WTC11 (cell line): ENCODE measurements around the gene CUL2.

Experiments used
- CREM ChIP-seq: sonication (generic); formaldehyde crosslinking; IDR thresholded peaks from 2 replicates; pipeline ENCODE4 v1.8.1; 2022; ENCODE audit warnings: mild to moderate bottlenecking, missing genetic modification reagents, moderate library complexity
- GTF2I ChIP-seq: fragments of 250-450 bp; sonication (Bioruptor Pico); conservative IDR thresholded peaks from 2 replicates; pipeline ENCODE4 v1.4.0; 2021; ENCODE audit warnings: mild to moderate bottlenecking
- NFYB ChIP-seq: sonication (generic); formaldehyde crosslinking; conservative IDR thresholded peaks from 2 replicates; pipeline ENCODE4 v1.8.0; 2022; ENCODE audit warnings: low read depth, missing genetic modification reagents
- NR2C2 ChIP-seq: sonication (generic); formaldehyde crosslinking; IDR thresholded peaks from 2 replicates; pipeline ENCODE4 v1.8.0; 2022; ENCODE audit warnings: mild to moderate bottlenecking, missing genetic modification reagents
- TCF7 ChIP-seq: sonication (generic); formaldehyde crosslinking; IDR thresholded peaks from 2 replicates; pipeline ENCODE4 v1.8.0; 2022; ENCODE audit warnings: mild to moderate bottlenecking, low read depth, missing genetic modification reagents, moderate library complexity
- TF ChIP-seq, protein P1 (sequence below): sonication (generic); formaldehyde crosslinking; IDR thresholded peaks from 2 replicates; pipeline ENCODE4 v1.8.0; 2022; ENCODE audit warnings: mild to moderate bottlenecking, missing genetic modification reagents
- TF ChIP-seq, protein P2 (sequence below): sonication (generic); formaldehyde crosslinking; IDR thresholded peaks from 2 replicates; pipeline ENCODE4 v1.8.0; 2022; ENCODE audit warnings: mild to moderate bottlenecking, missing genetic modification reagents
- TF ChIP-seq, protein P3 (sequence below): fragments of 200-600 bp; IDR thresholded peaks from 2 replicates; pipeline ENCODE4 v1.8.0; 2022; ENCODE audit warnings: antibody characterized with exemption
- TF ChIP-seq, protein P4 (sequence below): fragments of 250-450 bp; sonication (Bioruptor Pico); conservative IDR thresholded peaks from 2 replicates; pipeline ENCODE4 v1.9.0; 2021; ENCODE audit warnings: mild to moderate bottlenecking
- TF ChIP-seq, protein P5 (sequence below): sonication (generic); formaldehyde crosslinking; IDR thresholded peaks from 2 replicates; pipeline ENCODE4 v1.8.1; 2023; ENCODE audit warnings: mild to moderate bottlenecking, missing genetic modification reagents
- TF ChIP-seq, protein P6 (sequence below): sonication (generic); formaldehyde crosslinking; IDR thresholded peaks from 2 replicates; pipeline ENCODE4 v1.8.1; 2023; ENCODE audit warnings: mild to moderate bottlenecking, missing genetic modification reagents, moderate library complexity

DNA sequence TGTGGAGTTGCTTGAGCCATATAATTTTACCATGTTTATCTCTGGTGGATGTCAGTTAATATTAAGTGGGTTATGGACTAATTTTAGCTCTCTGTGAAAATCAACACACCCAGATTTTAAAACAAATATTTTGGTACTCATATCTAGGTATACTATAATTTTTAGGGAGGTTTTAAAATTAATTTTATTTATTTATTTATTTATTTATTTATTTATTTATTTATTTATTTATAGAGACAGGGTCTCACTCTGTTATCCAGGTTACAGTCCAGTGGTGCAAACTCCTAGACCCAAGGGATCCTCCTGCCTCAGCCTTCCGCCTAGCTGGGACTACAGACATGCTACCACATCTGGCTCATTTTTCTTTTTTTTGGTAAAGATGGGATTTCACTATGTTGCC is 29.2 kb upstream of the CUL2 start:
- TF ChIP-seq, protein P1, sequence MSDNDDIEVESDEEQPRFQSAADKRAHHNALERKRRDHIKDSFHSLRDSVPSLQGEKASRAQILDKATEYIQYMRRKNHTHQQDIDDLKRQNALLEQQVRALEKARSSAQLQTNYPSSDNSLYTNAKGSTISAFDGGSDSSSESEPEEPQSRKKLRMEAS = no peak
- TF ChIP-seq, protein P2, sequence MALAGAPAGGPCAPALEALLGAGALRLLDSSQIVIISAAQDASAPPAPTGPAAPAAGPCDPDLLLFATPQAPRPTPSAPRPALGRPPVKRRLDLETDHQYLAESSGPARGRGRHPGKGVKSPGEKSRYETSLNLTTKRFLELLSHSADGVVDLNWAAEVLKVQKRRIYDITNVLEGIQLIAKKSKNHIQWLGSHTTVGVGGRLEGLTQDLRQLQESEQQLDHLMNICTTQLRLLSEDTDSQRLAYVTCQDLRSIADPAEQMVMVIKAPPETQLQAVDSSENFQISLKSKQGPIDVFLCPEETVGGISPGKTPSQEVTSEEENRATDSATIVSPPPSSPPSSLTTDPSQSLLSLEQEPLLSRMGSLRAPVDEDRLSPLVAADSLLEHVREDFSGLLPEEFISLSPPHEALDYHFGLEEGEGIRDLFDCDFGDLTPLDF (CRISPR knock-in tag) = no peak
- TF ChIP-seq NFYB (CRISPR knock-in tag) (no peak), NR2C2 (CRISPR knock-in tag) (no peak), GTF2I (no peak), CREM (no peak), TCF7 (CRISPR knock-in tag) (no peak)
- TF ChIP-seq, protein P3, sequence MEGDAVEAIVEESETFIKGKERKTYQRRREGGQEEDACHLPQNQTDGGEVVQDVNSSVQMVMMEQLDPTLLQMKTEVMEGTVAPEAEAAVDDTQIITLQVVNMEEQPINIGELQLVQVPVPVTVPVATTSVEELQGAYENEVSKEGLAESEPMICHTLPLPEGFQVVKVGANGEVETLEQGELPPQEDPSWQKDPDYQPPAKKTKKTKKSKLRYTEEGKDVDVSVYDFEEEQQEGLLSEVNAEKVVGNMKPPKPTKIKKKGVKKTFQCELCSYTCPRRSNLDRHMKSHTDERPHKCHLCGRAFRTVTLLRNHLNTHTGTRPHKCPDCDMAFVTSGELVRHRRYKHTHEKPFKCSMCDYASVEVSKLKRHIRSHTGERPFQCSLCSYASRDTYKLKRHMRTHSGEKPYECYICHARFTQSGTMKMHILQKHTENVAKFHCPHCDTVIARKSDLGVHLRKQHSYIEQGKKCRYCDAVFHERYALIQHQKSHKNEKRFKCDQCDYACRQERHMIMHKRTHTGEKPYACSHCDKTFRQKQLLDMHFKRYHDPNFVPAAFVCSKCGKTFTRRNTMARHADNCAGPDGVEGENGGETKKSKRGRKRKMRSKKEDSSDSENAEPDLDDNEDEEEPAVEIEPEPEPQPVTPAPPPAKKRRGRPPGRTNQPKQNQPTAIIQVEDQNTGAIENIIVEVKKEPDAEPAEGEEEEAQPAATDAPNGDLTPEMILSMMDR = no peak
- TF ChIP-seq, protein P4, sequence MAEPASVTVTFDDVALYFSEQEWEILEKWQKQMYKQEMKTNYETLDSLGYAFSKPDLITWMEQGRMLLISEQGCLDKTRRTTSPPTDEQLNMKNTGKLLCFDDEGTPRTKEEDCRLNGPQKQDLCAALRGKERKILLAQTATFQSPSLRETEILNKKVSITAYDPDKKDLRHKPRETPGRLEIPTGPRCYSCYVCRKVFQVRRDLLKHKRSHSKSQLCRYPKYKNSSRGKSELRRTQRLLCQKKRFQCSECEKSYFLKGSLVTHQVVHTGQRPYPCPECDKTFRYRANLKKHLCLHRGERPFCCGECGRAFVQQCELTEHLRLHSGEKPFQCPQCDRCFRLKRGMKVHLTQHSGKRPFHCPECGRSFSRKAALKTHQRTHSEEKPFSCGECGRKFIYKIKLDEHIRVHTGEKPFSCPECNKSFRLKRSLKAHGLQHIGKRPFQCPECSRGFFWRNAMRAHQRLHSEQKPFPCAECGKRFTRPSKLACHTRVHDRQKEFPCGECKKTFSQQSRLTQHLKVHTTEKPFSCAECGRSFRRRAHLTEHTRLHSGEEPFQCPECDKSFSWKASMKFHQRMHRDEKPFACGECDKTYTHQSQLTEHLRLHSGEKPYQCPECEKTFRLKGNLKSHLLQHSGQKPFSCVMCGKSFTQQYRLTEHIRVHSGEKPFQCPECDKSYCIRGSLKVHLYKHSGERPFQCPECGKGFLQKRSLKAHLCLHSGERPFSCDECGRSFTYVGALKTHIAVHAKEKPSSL (CRISPR knock-in tag) = no peak
- TF ChIP-seq, protein P5, sequence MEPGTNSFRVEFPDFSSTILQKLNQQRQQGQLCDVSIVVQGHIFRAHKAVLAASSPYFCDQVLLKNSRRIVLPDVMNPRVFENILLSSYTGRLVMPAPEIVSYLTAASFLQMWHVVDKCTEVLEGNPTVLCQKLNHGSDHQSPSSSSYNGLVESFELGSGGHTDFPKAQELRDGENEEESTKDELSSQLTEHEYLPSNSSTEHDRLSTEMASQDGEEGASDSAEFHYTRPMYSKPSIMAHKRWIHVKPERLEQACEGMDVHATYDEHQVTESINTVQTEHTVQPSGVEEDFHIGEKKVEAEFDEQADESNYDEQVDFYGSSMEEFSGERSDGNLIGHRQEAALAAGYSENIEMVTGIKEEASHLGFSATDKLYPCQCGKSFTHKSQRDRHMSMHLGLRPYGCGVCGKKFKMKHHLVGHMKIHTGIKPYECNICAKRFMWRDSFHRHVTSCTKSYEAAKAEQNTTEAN (CRISPR knock-in tag) = no peak
- TF ChIP-seq, protein P6, sequence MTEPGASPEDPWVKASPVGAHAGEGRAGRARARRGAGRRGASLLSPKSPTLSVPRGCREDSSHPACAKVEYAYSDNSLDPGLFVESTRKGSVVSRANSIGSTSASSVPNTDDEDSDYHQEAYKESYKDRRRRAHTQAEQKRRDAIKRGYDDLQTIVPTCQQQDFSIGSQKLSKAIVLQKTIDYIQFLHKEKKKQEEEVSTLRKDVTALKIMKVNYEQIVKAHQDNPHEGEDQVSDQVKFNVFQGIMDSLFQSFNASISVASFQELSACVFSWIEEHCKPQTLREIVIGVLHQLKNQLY (CRISPR knock-in tag) = no peak
